Skeletal muscle tissue (tissue), 4 donors: ENCODE measurements around the gene KLK13. TPM values are rescaled to one million over a fixed set of nuclear protein-coding genes. Genes with fewer than 3 reads are reported as not detected.
A peak's percentile ranks its signal among the peaks of the same experiment; 100 is the strongest.

Source experiments
- H3K27ac ChIP-seq: one replicate; pipeline ENCODE4 v1.7.0; 2013; ENCODE audit warnings: mild to moderate bottlenecking, low read depth, low read length, inconsistent platforms
- H3K27me3 ChIP-seq, 3 donors: one replicate each; pipeline ENCODE4 v1.7.0; 2013; ENCODE audit warnings: low read length in 3 of 3; ENCODE audit not compliant: control insufficient read depth in 3 of 3, insufficient read depth in 3 of 3
- H3K36me3 ChIP-seq, 3 donors: one replicate each; pipeline ENCODE4 v1.7.0; 2013; ENCODE audit warnings: low read length in 3 of 3; ENCODE audit not compliant: control insufficient read depth in 3 of 3, insufficient read depth in 3 of 3
- H3K4me1 ChIP-seq, 3 donors: one replicate each; pipeline ENCODE4 v1.7.0; 2013; ENCODE audit warnings: low read length in 3 of 3, mild to moderate bottlenecking in 3 of 3; ENCODE audit not compliant: control insufficient read depth in 3 of 3, insufficient read depth in 3 of 3
- H3K4me3 ChIP-seq, 3 donors: one replicate each; pipeline ENCODE4 v1.7.0; 2013; ENCODE audit warnings: low read length in 3 of 3
- H3K9ac ChIP-seq, 3 donors: one replicate each; pipeline ENCODE4 v1.7.0; 2013; ENCODE audit warnings: low read length in 3 of 3, mild to moderate bottlenecking in 3 of 3, moderate library complexity in 2 of 3, low read depth in 1 of 3
- H3K9me3 ChIP-seq, 3 donors: one replicate each; pipeline ENCODE4 v1.7.0; 2013; ENCODE audit warnings: low read length in 3 of 3; ENCODE audit not compliant: control insufficient read depth in 3 of 3
- total RNA-seq: library from RNA; depleted of rRNA; stranded (reverse); fragments of >200 nt; gene quantifications from one replicate; pipeline ENCODE4 v1.2.3, GENCODE V29; 2014
- donor health status: Osteomylitis.

Gene KLK13
- total RNA-seq: not detected

- Histone ChIP-seq H3K4me3 (no peak within 1 kb of the TSS), H3K9ac (no peak within 1 kb of the TSS), H3K27me3 (peaks cover 14 to 29% (median 16%) of the 10 kb centered on the region in 3 donors), H3K4me1 (peaks cover 0 to 3% (median 2%) of the 10 kb centered on the region in 3 donors), H3K36me3 (no peaks in the 10 kb centered on the region), H3K27ac (no peak within 1 kb of the TSS), H3K9me3 (peaks cover 0 to 2% (median 0%) of the 10 kb centered on the region in 3 donors)
These were observed at the start of gene KLK13 for GRCh38 chr19:51064534-51065220. KLK13 (minus strand) TSS chr19:51065092; CDS start chr19:51065067, 25 bp downstream.

GRCh38 chr19:51114087-51114729 lies 49.3 kb upstream of the KLK13 start:
- Histone ChIP-seq H3K36me3 (no peaks in the 10 kb centered on the region), H3K27me3 (peaks cover 9 to 15% (median 11%) of the 10 kb centered on the region in 3 donors), H3K9me3 (no peaks in the 10 kb centered on the region), H3K27ac (no peak overlapping the region), H3K9ac (no peak overlapping the region), H3K4me1 (no peaks in the 10 kb centered on the region), H3K4me3 (no peak overlapping the region)

GRCh38 chr19:51111606-51112005 lies 46.7 kb upstream of the KLK13 start:
- H3K36me3 ChIP-seq: no peaks in the 10 kb centered on the region
- no peak overlapping the region for H3K9ac ChIP-seq
- no peaks in the 10 kb centered on the region for H3K9me3 ChIP-seq
- H3K4me1 ChIP-seq: peaks cover 14 to 21% (median 15%) of the 10 kb centered on the region in 3 donors
- peaks cover 9 to 12% (median 9%) of the 10 kb centered on the region in 3 donors for H3K27me3 ChIP-seq
- H3K27ac ChIP-seq: no peak overlapping the region
- H3K4me3 ChIP-seq: no peak overlapping the region

GRCh38 chr19:51110666-51110971 lies 45.7 kb upstream of the KLK13 start:
- Histone ChIP-seq H3K4me1 (peaks cover 14 to 21% (median 15%) of the 10 kb centered on the region in 3 donors), H3K27me3 (peaks cover 8 to 9% (median 9%) of the 10 kb centered on the region in 3 donors), H3K27ac (no peak overlapping the region), H3K9ac (no peak overlapping the region), H3K9me3 (no peaks in the 10 kb centered on the region), H3K4me3 (no peak overlapping the region), H3K36me3 (peaks cover 0 to 1% (median 0%) of the 10 kb centered on the region in 3 donors)

GRCh38 chr19:51108805-51109146 lies 43.9 kb upstream of the KLK13 start:
- peak overlapping the region; percentile 42 to 77 (median 70) for H3K9ac ChIP-seq
- peaks cover 14 to 26% (median 15%) of the 10 kb centered on the region in 3 donors for H3K4me1 ChIP-seq
- H3K27me3 ChIP-seq: peaks cover 3 to 5% (median 4%) of the 10 kb centered on the region in 3 donors
- H3K4me3 ChIP-seq: peak overlapping the region; percentile 88 to 98 (median 93)
- H3K9me3 ChIP-seq: no peaks in the 10 kb centered on the region
- peaks cover 3 to 6% (median 5%) of the 10 kb centered on the region in 3 donors for H3K36me3 ChIP-seq
- peak overlapping the region; percentile 42 for H3K27ac ChIP-seq

- Histone ChIP-seq H3K4me3 (peak within 1 kb of the TSS; percentile 88 to 98 (median 93)), H3K27me3 (peaks cover 3 to 4% (median 3%) of the 10 kb centered on the region in 3 donors), H3K27ac (peak within 1 kb of the TSS; percentile 42)
These were observed 43.3 kb upstream of the KLK13 start, which contains the start of gene CTU1 for GRCh38 chr19:51108066-51108804. CTU1 (minus strand) TSS chr19:51108409; CDS start chr19:51104569, 3,840 bp downstream.

GRCh38 chr19:51107406-51108065 lies 42.6 kb upstream of the KLK13 start:
- Histone ChIP-seq H3K36me3 (peaks cover 9 to 11% (median 9%) of the 10 kb centered on the region in 3 donors), H3K9me3 (no peaks in the 10 kb centered on the region), H3K27ac (no peak overlapping the region)

More at GRCh38 chr19:51108066-51108804, 43.3 kb upstream of the KLK13 start, which contains the start of gene CTU1:
- Histone ChIP-seq H3K4me1 (peaks cover 14 to 26% (median 15%) of the 10 kb centered on the region in 3 donors), H3K9me3 (no peaks in the 10 kb centered on the region), H3K36me3 (peaks cover 6 to 9% (median 6%) of the 10 kb centered on the region in 3 donors), H3K9ac (peak within 1 kb of the TSS; percentile 84 to 91 (median 85))

GRCh38 chr19:51103926-51104341 lies 39.0 kb upstream of the KLK13 start:
- no peaks in the 10 kb centered on the region for H3K27me3 ChIP-seq
- peaks cover 16 to 30% (median 17%) of the 10 kb centered on the region in 3 donors for H3K4me1 ChIP-seq
- H3K9ac ChIP-seq: no peak overlapping the region
- no peak overlapping the region for H3K27ac ChIP-seq
- H3K9me3 ChIP-seq: no peaks in the 10 kb centered on the region
- no peak overlapping the region for H3K4me3 ChIP-seq
- H3K36me3 ChIP-seq: peaks cover 9 to 19% (median 17%) of the 10 kb centered on the region in 3 donors

More at GRCh38 chr19:51107406-51108065, 42.6 kb upstream of the KLK13 start:
- H3K4me1 ChIP-seq: peaks cover 14 to 26% (median 15%) of the 10 kb centered on the region in 3 donors
- H3K4me3 ChIP-seq: peak overlapping the region; percentile 88 to 98 (median 93)
- H3K9ac ChIP-seq: peak overlapping the region; percentile 84 to 91 (median 85)
- H3K27me3 ChIP-seq: peaks cover 2 to 4% (median 2%) of the 10 kb centered on the region in 3 donors

GRCh38 chr19:51102991-51103390 lies 38.1 kb upstream of the KLK13 start:
- H3K36me3 ChIP-seq: peaks cover 9 to 19% (median 17%) of the 10 kb centered on the region in 3 donors

More at GRCh38 chr19:51102991-51103390, 38.1 kb upstream of the KLK13 start:
- Histone ChIP-seq H3K4me3 (no peak overlapping the region), H3K27ac (no peak overlapping the region), H3K9ac (no peak overlapping the region), H3K27me3 (no peaks in the 10 kb centered on the region), H3K9me3 (no peaks in the 10 kb centered on the region), H3K4me1 (peaks cover 12 to 23% (median 14%) of the 10 kb centered on the region in 3 donors)
